ENCODE measurements around the gene RC3H1.

The RC3H1 gene

GRCh38 chr1:173903827-173904531 is 118.2 kb downstream of the RC3H1 start:
- no peak overlapping the region for H3K4me3 ChIP-seq
- no peak for DNase-seq (ENCODE audit: low spot score)
- no peak for TF ChIP-seq CTCF (IDR thresholded peaks at IDR 0.05)
- no peak overlapping the region for H3K27ac ChIP-seq

DNA sequence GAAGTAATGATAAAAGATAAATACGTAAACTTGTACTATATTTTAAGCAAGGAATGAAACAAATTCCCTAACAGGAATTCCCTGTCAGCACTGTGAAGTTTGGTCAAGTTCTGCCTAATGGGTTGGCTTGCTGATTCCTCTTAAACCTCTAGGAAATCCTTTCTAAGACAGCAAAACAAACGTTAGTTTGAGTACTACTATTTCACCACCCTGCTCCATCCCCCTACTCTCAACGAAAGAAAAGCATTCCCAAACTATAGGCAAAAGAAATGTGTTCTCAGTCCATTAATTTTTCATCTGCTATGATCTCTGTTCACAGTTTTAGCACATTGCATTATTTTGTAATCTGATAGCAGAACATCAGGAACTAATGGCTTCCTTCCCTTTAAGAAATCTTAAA is 121.2 kb downstream of the RC3H1 start:
- TF ChIP-seq CTCF (IDR thresholded peaks at IDR 0.05) = no peak
- DNase-seq (ENCODE audit: low spot score) = no peak
- H3K4me3 ChIP-seq = no peak overlapping the region

DNA sequence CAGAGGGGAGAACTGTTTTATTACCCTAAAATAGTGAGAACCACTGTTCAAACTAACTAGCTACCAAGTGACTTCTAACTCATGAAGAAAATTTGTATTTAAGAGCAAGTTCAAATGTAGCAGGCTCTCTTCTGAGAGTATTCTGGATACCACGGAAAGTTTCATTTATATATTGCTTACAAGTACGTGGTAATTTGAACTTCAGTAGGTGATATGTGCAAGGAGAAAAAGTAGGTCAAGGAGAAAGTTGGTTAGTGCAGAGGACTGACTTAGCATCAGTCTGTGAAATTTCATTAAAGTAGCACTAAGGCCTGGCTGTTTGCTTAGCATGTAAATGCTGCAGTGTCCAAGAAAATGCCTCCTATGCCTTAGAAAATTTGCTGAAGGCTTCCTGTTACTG is 121.7 kb downstream of the RC3H1 start:
- no peak for DNase-seq (ENCODE audit: low spot score)
- Histone ChIP-seq H3K27ac (no peak overlapping the region), H3K4me3 (no peak overlapping the region)
- TF ChIP-seq CTCF (IDR thresholded peaks at IDR 0.05) = no peak

More for the DNA sequence above, 121.2 kb downstream of the RC3H1 start:
- no peak overlapping the region for H3K27ac ChIP-seq

- DNase-seq (ENCODE audit: low spot score) = no peak
- H3K27ac ChIP-seq = no peak overlapping the region
- no peak overlapping the region for H3K4me3 ChIP-seq
- no peak for TF ChIP-seq CTCF (IDR thresholded peaks at IDR 0.05)
These were observed 128.0 kb downstream of the RC3H1 start for GRCh38 chr1:173894189-173894588.

- Histone ChIP-seq H3K4me3 (no peak overlapping the region), H3K27ac (no peak overlapping the region)
- no peak for TF ChIP-seq CTCF (IDR thresholded peaks at IDR 0.05)
- DNase-seq (ENCODE audit: low spot score) = no peak
These were observed 128.5 kb downstream of the RC3H1 start for GRCh38 chr1:173893611-173894010.

DNA sequence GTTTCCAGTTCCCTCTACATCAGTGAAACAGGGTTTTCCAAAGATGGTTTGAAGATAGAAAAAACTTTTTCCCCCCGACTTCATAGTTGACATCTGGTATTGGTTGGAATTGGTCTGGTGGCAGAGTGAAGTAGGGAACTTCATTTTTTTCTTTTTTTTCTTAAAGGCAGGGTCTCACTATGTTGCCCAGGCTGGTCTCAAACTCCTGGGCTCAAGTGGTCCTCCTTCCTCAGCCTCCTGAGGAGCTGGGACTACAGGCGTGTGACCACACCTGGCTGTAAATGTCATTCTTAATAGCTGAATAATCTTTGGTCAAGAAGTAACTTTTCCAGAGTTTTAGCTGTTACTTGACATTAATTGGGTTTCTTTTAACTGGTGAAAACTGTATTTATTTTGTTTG is 132.3 kb downstream of the RC3H1 start:
- H3K4me3 ChIP-seq = no peak overlapping the region
- no peak for DNase-seq (ENCODE audit: low spot score)

More for the DNA sequence above, 132.3 kb downstream of the RC3H1 start:
- no peak overlapping the region for H3K27ac ChIP-seq
- no peak for TF ChIP-seq CTCF (IDR thresholded peaks at IDR 0.05)
